Hematopoietic multipotent progenitor cell treated with erythropoietin and hydrocortisone succinate and interleukin-3 and kit ligand, for 17 days (in vitro differentiated cells): ENCODE measurements around the gene PARD6G.

Experiments used
- DNase-seq: peaks from one replicate; pipeline ENCODE4 v3.0.0-alpha.2; 2015; ENCODE audit warnings: low spot score

The PARD6G gene

DNA sequence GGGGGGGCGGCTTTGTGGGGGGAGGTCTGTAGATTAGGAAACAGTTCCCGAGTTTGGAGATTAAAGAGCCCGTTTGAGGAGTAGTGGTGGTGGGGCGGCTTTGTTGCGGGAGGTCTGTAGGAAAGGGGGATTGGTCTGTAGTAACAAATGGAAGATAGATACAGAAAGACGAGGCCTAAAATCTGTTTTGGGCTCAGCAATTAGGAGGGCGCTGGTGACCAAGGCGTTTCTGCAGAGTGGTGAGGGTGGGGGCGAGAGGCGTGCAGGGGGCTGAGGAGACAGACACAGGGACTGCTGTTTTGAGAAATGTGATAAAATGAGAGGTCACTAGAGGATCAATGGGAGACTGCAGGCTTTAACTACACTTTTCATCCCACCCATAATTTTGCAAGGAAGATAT, 139.9 kb downstream of the PARD6G start:
- DNase-seq = no peak
